MG63 (cell line): ENCODE results near the gene WFIKKN2. TPM values are rescaled to one million over a fixed set of nuclear protein-coding genes. Genes with fewer than 3 reads are reported as not detected.

Experiments used
- DNase-seq: peaks from one replicate; pipeline ENCODE4 v3.0.0-alpha.2; 2020
- H3K27me3 ChIP-seq: fragments of 250-450 bp; sonication (Bioruptor Pico); 2 replicates; pipeline ENCODE4 v1.5.1; 2020; ENCODE audit warnings: mild to moderate bottlenecking, moderate library complexity
- H3K36me3 ChIP-seq: fragments of 250-450 bp; sonication (Bioruptor Pico); 2 replicates; pipeline ENCODE4 v1.5.1; 2020; ENCODE audit warnings: mild to moderate bottlenecking, moderate library complexity
- H3K4me3 ChIP-seq: fragments of 250-450 bp; sonication (Bioruptor Pico); 2 replicates; pipeline ENCODE4 v1.5.1; 2020; ENCODE audit warnings: mild to moderate bottlenecking, moderate library complexity
- H3K9me3 ChIP-seq: fragments of 250-450 bp; sonication (Bioruptor Pico); 2 replicates; pipeline ENCODE4 v1.5.1; 2020; ENCODE audit warnings: mild to moderate bottlenecking, moderate library complexity
- total RNA-seq: library from RNA; depleted of rRNA; stranded (reverse); fragments of >200 nt; shearing (Covaris generic); gene quantifications from 2 replicates; pipeline ENCODE4 v1.2.3, GENCODE V29; 2014; ENCODE audit warnings: low replicate concordance

WFIKKN2 gene
- total RNA-seq, 1 experiment from 2014 or later: not detected

DNA sequence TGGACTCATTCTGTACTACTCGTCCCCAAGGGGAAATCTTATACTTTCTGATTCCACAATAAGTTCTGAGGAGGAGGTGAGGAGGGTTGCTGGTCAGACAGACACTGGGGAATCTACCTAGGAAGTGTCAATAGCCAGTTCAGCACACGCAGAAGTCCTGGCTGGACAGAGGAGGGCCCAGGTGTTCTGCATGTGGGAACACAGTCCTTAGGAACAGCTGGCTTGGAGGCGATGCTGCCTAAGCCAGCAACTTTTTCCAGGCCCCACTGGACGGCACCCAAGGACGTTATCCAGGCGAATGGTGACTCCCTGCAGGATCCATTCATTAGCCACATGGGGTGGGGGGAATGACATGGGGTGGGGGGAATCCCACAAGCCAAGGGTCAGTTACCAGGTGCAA, 29.9 kb upstream of the WFIKKN2 start:
- no peak overlapping the region for H3K4me3 ChIP-seq
- H3K36me3 ChIP-seq: no peaks in the 10 kb centered on the region
- H3K27me3 ChIP-seq: no peaks in the 10 kb centered on the region
- H3K9me3 ChIP-seq: no peaks in the 10 kb centered on the region
- DNase-seq: no peak

DNA sequence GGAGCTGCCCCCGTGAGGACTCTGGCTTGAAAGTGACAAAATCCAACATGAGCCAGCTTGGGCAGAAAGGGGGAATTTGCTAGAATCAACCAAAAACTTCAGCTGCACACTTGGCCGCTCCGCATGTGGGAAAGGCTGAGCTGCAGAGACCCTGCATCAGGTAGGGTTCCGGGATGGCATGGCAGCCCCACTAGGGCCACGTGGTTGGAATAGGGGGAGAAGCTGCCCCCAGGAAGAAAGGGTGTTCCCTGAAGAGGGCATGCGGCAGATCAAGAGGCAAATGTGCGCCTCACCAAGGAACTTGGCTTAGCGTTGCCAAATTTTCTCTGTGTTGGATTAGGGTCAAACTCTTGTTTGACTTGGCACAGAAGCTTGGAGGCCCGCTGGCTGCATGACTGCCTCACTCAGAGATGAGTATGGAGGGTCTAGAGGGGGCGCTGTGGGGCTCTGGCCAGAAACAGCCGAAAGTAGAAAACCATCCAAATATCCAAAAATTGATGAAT, 29.2 kb upstream of the WFIKKN2 start:
- peak; percentile 51 for DNase-seq
- no peaks in the 10 kb centered on the region for H3K36me3 ChIP-seq
- no peaks in the 10 kb centered on the region for H3K9me3 ChIP-seq
- H3K27me3 ChIP-seq: no peaks in the 10 kb centered on the region
- no peak overlapping the region for H3K4me3 ChIP-seq

DNA sequence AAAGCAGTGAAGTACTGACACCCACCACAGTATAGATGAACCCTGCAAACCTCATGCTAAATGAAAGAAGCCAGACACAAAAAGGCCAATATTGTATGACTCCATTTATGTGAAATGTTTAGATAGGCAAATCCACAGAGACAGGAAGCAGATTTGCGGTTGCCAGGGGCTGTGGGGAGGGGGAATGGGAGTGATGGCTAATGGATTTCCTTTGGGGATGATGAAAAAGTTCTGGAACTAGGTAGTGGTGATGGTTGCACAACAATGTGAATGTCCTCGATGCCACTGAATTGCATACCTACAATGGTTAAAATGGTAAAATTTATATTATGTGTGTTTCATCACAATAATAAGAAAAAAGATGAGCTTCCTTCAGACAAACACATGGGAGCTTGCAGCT, 28.4 kb upstream of the WFIKKN2 start:
- no peaks in the 10 kb centered on the region for H3K27me3 ChIP-seq
- H3K36me3 ChIP-seq: no peaks in the 10 kb centered on the region
- no peaks in the 10 kb centered on the region for H3K9me3 ChIP-seq
- no peak for DNase-seq
- H3K4me3 ChIP-seq: no peak overlapping the region

DNA sequence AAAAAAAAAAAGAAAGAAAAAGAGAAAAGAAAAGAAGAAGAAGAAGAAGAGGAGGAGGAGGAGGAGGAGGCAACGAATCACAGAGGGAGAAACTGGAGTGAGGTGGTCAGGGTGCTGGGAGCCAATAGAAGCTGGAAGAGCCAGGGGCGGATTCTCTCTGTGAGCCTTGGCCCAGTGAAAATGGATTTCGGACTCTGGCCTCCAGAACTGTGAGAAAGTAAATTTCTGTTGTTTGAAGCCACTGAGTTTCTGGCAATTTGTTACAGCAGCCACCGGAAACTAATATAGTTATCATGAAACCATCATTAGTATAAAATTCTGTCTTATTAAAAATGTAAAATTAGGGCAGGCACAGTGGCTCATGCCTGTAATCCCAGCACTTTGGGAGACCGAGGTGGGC, 27.7 kb upstream of the WFIKKN2 start:
- H3K4me3 ChIP-seq: no peak overlapping the region
- H3K36me3 ChIP-seq: no peaks in the 10 kb centered on the region
- no peaks in the 10 kb centered on the region for H3K27me3 ChIP-seq
- no peaks in the 10 kb centered on the region for H3K9me3 ChIP-seq
- no peak for DNase-seq

DNA sequence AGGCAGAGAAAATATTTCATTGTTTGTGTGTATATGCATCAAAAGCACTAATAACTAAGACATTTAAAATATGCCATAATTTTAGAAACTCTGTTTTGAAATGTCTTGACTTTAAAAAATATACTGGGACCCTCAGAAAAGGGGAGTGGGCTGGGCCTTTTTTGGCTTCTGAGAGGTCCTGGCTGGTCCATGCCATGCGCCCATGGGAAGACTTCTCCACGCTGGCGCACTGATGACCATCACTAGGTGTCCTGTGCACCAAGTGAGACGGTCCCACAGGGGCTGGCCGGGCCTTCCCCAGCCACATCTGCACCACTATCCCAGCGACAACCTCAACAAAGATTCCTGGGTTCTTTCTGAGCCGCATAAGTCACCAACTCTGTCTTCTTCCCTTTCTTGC, 27.0 kb upstream of the WFIKKN2 start:
- Histone ChIP-seq H3K36me3 (no peaks in the 10 kb centered on the region), H3K4me3 (no peak overlapping the region), H3K9me3 (no peaks in the 10 kb centered on the region), H3K27me3 (no peaks in the 10 kb centered on the region)
- DNase-seq: no peak

DNA sequence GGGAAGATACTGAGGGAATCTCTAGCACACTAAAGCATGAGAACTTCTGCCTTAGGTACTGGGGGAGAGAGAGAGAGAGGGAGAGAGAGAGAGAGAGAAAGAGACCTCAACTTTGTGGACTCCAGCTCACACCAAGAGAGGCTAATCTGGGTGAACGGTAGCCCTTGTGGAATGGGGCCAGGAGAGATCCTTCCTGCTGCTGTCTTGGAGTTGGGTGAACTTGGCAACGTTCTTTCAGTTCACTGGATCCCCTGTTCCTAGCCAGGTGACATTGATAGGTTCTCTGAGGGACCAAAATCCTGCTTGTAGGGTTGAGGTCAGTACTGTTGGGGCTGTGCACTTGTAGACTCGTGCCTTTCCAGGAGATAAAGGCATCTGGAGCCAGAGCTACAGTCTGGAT, 26.5 kb upstream of the WFIKKN2 start:
- Histone ChIP-seq H3K27me3 (no peaks in the 10 kb centered on the region), H3K36me3 (no peaks in the 10 kb centered on the region), H3K9me3 (no peaks in the 10 kb centered on the region), H3K4me3 (no peak overlapping the region)
- DNase-seq: no peak

DNA sequence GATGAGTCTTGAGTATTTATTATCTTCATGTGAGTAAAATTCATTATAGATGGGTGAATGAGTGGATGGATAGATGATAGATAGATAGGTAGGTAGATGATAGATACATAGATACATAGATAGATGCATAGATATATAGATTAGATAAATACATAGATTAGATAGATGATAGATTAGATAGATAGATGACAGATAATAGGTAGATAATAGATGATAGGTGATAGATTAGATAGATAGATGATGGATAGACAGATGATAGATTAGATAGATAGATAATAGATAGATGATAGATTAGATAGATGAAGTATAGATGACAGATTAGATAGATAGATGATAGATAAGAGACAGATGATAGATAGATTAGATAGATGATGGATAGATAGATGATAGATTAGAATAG, 21.8 kb upstream of the WFIKKN2 start:
- Histone ChIP-seq H3K9me3 (no peaks in the 10 kb centered on the region), H3K27me3 (no peaks in the 10 kb centered on the region), H3K4me3 (no peak overlapping the region), H3K36me3 (no peaks in the 10 kb centered on the region)
- DNase-seq: no peak

DNA sequence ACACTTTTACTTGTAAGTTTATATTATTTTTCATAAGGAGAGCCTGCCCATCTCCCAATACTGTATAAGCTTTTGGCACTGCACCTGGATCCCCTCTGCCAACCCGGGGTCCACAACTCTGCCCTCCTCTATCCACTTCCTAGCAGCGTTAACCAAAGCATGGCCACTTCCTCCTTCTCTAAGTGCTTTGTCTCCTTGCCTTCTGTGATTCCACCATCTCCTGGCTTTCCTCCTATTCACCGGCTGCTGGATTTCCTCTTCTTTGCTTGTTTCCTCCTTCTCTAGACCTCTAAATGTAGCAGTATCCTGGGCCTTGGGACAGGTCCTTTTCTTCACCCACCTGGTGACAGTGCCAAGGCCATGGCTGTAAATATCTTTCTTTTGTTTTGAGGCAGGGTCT, 20.0 kb upstream of the WFIKKN2 start:
- H3K9me3 ChIP-seq: no peaks in the 10 kb centered on the region

DNA sequence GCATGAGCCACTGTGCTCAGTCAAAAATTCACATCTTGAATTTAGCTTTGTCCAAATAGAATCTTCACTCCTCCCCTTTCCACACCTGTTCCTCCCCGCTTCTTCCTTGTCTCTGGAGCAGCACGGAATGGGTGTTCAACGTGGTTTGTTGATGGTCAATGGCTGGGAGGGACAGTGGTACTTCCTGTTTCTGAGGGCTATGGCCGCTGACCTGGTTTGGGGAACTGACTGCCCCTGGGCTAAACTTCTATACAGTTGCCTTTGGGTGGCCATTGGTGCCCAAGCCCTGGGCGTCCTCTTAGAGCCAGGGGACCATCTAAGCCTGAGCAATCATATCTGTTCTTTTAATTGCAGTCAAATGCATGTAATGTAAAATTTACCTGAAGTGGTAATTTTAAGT, 19.1 kb upstream of the WFIKKN2 start:
- no peaks in the 10 kb centered on the region for H3K27me3 ChIP-seq
- H3K9me3 ChIP-seq: no peaks in the 10 kb centered on the region
- no peak for DNase-seq

More for the DNA sequence above, 20.0 kb upstream of the WFIKKN2 start:
- DNase-seq: no peak
- Histone ChIP-seq H3K27me3 (no peaks in the 10 kb centered on the region), H3K4me3 (no peak overlapping the region), H3K36me3 (no peaks in the 10 kb centered on the region)

DNA sequence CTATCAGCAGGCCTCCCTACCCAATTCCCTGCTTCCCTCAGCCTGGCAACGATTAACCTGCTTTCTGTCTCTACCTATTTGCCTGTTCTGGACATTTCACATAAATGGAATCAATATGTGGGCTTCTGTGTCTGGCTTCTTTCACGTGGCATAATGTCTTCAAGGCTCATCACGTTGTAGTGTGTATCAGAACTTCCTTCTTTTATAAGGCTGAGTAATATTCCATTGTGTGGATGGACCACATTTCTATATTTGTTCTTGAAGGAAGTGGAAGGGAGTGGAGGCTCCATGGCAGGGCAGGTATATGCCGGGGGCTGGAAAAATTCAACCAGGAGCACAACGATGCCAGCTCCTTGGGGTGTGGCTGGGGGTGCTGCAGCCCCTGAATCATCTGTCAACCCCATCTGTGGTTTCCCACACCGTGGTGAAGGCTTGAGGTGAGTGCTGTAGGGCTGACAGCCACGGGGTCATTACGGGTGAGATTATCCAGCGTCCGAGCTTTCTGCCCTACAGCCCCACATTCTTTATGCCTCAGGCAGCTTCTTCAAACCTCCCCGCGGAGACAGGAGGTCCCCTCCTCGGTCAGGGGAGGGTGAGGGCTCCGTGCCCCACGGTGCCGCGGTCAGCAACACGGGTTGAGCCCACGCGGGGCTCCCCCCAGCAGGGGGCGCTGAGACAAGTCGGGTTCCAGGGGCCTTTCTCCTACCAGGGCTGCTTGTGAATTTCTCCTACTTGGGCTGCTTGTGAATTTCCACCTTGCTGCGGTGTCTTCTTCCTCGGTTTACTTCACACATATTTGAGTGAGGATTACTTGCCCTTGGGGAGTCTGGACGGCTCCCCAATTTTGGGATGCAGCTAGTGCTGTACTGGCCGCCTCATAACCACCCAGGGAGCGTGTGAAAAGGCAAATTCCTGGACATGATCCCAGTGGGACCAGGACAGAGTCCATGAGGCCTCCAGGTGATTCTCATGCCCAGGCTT, 18.3 kb upstream of the WFIKKN2 start:
- no peaks in the 10 kb centered on the region for H3K27me3 ChIP-seq
- H3K36me3 ChIP-seq: no peaks in the 10 kb centered on the region
- H3K4me3 ChIP-seq: no peak overlapping the region
- peak; percentile 34 for DNase-seq
- H3K9me3 ChIP-seq: no peaks in the 10 kb centered on the region

More for the DNA sequence above, 19.1 kb upstream of the WFIKKN2 start:
- H3K4me3 ChIP-seq: no peak overlapping the region
- H3K36me3 ChIP-seq: no peaks in the 10 kb centered on the region

DNA sequence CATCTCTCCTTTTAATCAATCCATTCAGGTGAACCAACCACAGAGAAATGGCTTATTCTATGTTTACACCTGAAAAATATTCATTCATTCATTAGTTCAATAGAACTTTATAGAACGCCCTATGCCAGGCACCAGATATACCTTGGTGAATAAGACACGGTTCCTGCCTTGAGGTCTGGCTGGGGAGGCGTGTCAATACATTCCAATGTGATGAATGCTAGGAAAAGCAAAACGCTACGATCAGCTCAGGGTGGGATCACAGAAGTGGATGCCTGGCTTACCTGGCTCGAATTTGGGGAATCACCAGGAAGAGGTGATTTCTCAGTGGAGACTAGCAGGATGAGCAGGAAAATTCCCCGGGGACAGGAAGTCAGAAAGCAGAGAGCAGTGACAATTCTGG, 17.5 kb upstream of the WFIKKN2 start:
- peak; percentile 32 for DNase-seq
- Histone ChIP-seq H3K9me3 (no peaks in the 10 kb centered on the region), H3K27me3 (no peaks in the 10 kb centered on the region), H3K4me3 (no peak overlapping the region), H3K36me3 (no peaks in the 10 kb centered on the region)

DNA sequence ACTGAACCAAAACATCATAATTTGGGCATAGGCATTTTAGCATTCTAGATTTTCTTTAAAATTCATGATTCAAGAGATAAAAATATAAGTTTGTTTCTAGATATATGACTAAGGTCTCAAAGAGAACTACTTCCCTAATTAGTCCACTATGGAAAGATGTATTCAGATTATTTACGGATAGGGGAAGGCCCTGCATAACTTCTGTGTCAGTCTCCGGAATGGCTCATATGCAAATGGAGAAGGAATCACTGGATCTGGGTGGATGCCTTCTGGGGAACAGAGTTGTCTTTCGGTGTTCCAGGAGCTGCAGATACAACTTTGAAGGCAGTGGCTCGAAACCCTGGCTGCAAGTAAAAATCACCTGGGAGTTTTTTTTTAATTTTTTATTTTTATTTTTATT, 17.1 kb upstream of the WFIKKN2 start:
- Histone ChIP-seq H3K36me3 (no peaks in the 10 kb centered on the region), H3K27me3 (no peaks in the 10 kb centered on the region), H3K9me3 (no peaks in the 10 kb centered on the region), H3K4me3 (no peak overlapping the region)
- DNase-seq: no peak

DNA sequence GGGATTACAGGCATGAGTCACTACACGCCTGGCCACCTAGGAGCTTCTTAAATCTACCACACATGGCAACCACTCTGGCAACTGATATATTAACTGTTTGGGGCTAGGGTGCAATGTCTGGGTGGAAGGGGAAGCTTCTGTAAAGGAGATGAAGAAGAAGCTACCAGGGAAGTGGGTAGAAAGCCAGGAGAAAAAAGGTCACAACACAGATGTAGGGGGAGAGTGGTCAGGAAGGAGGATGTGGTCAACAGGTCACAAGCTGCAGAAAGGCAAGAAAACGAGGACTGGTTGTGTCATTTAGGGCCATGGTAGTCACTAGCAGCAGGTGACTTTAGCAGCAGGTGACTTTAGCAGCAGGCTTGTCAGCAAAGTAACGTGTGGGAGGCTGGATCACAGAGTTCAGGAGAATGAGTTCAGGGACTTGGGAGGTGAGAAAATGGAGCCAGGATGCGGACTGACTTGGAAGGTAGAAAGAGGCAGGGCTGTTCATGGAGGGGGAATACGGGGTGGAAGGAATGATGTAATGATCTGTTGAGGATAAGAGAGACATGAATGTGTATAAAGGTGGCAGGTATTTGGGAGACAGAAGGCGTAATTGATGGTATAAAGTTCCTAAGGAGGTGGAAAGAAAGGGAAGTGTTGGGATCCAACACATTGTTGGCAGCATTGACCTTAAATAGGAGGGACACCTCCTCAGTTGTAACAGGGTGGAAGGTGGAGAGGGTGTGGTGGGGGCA, 16.3 kb upstream of the WFIKKN2 start:
- Histone ChIP-seq H3K9me3 (no peaks in the 10 kb centered on the region), H3K4me3 (no peak overlapping the region), H3K36me3 (no peaks in the 10 kb centered on the region), H3K27me3 (no peaks in the 10 kb centered on the region)
- peak; percentile 31 for DNase-seq

DNA sequence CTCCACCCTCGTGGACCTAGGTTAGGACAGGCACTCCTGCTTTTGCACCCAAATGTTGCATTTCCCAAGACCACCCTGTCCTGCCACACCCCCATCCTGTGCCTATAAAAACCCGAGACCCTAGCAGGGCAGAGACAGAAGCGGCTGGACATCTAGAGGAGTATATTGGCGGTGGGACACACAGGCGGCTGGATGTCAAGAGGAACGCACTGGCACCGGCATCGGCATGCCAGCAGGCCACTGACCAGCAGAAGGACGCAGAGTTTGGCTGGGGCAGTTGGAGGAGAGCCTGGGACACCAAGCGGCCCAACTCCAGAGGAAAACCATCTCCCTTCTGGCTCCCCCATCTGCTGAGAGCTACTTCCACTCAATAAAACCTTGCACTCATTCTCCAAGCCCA, 14.7 kb upstream of the WFIKKN2 start:
- no peaks in the 10 kb centered on the region for H3K27me3 ChIP-seq
- no peak for DNase-seq
- H3K36me3 ChIP-seq: no peaks in the 10 kb centered on the region

DNA sequence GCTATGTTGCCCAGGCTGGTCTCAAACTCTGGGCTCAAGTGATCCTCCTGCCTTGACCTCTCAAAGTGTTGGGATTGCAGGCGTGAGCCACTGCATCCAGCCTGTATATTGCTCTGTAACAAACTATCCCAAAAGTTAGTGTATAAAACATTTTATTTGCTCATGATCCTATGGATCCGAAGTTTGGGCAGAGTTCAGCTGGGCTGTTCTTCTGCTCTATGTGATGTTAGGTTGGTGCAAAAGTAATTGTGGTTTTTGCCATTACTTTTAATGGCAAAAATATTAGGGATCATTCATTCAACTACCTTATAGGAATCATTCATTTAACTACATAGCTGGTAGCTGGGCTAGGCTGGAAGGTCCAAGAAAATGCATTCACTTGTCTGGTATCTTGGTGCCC, 12.8 kb upstream of the WFIKKN2 start:
- no peak for DNase-seq
- Histone ChIP-seq H3K36me3 (no peaks in the 10 kb centered on the region), H3K9me3 (peaks cover 2% of the 10 kb centered on the region; the same call in 1 of the 2 replicates), H3K4me3 (no peak overlapping the region), H3K27me3 (no peaks in the 10 kb centered on the region)

More for the DNA sequence above, 14.7 kb upstream of the WFIKKN2 start:
- H3K4me3 ChIP-seq: no peak overlapping the region
- H3K9me3 ChIP-seq: peaks cover 2% of the 10 kb centered on the region; the same call in 1 of the 2 replicates

DNA sequence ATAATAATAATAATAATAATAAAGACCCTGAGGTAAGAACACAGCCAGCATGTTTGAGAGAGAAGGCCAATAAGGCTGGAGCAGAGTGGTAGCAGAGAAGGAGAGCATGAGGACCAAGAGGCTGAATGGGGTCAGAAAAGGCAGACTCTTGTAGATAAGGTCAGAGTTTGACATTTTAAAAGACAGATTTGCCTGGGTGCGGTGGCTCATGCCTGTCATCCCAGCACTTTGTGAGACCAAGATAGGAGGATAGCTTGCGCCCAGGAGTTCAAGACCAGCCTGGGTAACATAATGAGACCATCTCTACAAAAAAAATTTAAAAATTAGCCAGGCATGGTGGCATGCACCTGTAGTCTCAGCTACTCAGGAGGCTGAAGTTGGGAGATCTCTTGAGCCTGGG, 11.0 kb upstream of the WFIKKN2 start:
- H3K36me3 ChIP-seq: no peaks in the 10 kb centered on the region

DNA sequence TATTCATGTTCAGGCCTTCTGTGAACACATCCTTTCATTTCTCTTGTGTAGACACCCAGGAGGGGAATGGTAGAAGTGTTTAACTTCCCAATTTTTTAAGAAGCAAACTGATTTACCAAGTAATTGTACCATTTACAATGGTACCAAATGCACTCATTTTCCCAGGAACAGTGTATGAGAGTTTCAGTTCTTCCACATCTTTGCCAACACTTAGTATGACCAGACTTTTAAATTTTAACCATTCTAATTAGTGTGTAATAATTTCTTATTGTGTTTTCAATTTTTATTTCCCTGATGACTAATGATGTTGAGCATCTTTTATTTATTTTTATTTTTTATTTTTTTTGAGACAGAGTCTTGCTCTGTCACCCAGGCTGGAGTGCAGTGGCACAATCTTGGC, 10.2 kb upstream of the WFIKKN2 start:
- H3K4me3 ChIP-seq: no peak overlapping the region
- H3K36me3 ChIP-seq: no peaks in the 10 kb centered on the region
- DNase-seq: no peak
- H3K27me3 ChIP-seq: no peaks in the 10 kb centered on the region
- peaks cover 2% of the 10 kb centered on the region; the same call in 1 of the 2 replicates for H3K9me3 ChIP-seq

More for the DNA sequence above, 11.0 kb upstream of the WFIKKN2 start:
- Histone ChIP-seq H3K9me3 (peaks cover 2% of the 10 kb centered on the region; the same call in 1 of the 2 replicates), H3K27me3 (no peaks in the 10 kb centered on the region), H3K4me3 (no peak overlapping the region)
- no peak for DNase-seq
